H1 (cell line): ENCODE results near the gene PAF1. TPM values are rescaled to one million over a fixed set of nuclear protein-coding genes. Genes with fewer than 3 reads are reported as not detected.

Source experiments
- CHD7 ChIP-seq: fragments of 300-600 bp; sonication (generic); IDR thresholded peaks from 2 replicates; pipeline ENCODE4 v1.7.1; 2012; ENCODE audit warnings: low read length, moderate library complexity, mild to moderate bottlenecking, inconsistent platforms; ENCODE audit not compliant: insufficient replicate concordance
- PHF8 ChIP-seq: fragments of 200-600 bp; sonication (generic); conservative IDR thresholded peaks from 2 replicates; pipeline ENCODE4 v1.7.1; 2012; ENCODE audit warnings: low read depth, mild to moderate bottlenecking, inconsistent platforms, low read length, moderate library complexity
- POLR2AphosphoS5 ChIP-seq: IDR thresholded peaks from 2 replicates; pipeline ENCODE4 v1.6.1; 2011; ENCODE audit warnings: low read depth, low read length
- polyA plus RNA-seq, 7 experiments: library from polyadenylated mRNA; depleted of rRNA in 3 of 7; stranded (reverse) in 5 of 7; unstranded in 2 of 7; fragments of >200 nt in 5 of 7; fragments of 200-250 nt in 2 of 7; gene quantifications; 1 replicate in 5 of 7; 2 replicates in 1 of 7; 4 replicates in 1 of 7; pipeline versions ENCODE4 v1.2.1 to v1.2.3, GENCODE V29; 2011 to 2013; ENCODE audit warnings: missing spikeins in 2 of 7, mixed read lengths in 2 of 7
- total RNA-seq: library from RNA; stranded (reverse); fragmentation: NEBNext Ultra II Directional; extraction: Animal tissue kit (Norgen Biotek cat#: 25700); gene quantifications from 2 replicates; pipeline ENCODE4 v1.2.1, GENCODE V29; 2021

PAF1 gene
- total and polyA plus RNA-seq, 2 of the 8 experiments (the other 6 are each of a cell fraction or from before 2014, with no cell fraction given), result 31.4 to 58.6 TPM

DNA sequence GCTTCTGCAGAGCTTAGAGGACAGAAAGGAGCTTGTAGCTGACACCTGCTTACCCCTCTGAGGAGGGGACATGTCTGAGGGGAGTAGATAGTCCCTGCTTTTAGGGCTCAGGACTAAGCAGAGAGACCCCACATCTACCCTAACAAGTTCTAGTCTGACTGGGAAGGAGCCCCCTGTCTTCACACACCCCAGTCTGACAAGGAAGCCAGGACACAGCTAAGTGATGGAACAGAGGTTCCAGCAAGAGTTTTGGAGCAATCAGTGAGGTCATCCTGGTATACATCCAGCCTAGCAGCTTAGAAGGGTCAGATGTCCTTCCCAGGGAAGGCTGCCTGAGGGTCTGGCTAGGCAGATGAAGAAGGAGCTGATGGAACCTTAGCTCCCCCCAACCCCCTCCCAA is 15.0 kb downstream of the PAF1 start (continued):
- TF ChIP-seq CHD7 (no peak), POLR2AphosphoS5 (no peak), PHF8 (no peak)
